Right lobe of liver (tissue), 4 donors: ENCODE data around the gene THBS1.

Experiments
- CTCF ChIP-seq, 4 donors: fragments of 200-600 bp in 3 of 4; fragments of 450-650 bp in 1 of 4; IDR thresholded peaks; one replicate each; pipeline versions ENCODE4 v1.5.1 to v1.8.0; 2016 to 2022; ENCODE audit warnings: antibody characterized with exemption in 4 of 4, mild to moderate bottlenecking in 2 of 4
- POLR2A ChIP-seq: fragments of 450-650 bp; IDR thresholded peaks from one replicate; pipeline ENCODE4 v1.6.1; 2017; ENCODE audit warnings: antibody characterized with exemption, mild to moderate bottlenecking
- donor health status: DM: no; HTN: no; CAD: no.
- donor health status: DM: no; HTN: no; CAD: no.
- donor health status: DM: no; HTN: yes; CAD: no.

- TF ChIP-seq POLR2A (no peak), CTCF (IDR thresholded peaks at IDR 0.05) (no peak)
Observed at GRCh38 chr15:39539973-39540558, 40.8 kb upstream of the THBS1 start.
